CD14-positive monocyte (primary cell): Measurements from ENCODE around the gene SS18. TPM values are rescaled to one million over a fixed set of nuclear protein-coding genes. Genes with fewer than 3 reads are reported as not detected.

Source experiments
- DNase-seq, 3 donors: peaks; one replicate each; pipeline ENCODE4 v3.0.0-alpha.2; 2011 to 2022
- H2AFZ ChIP-seq: 2 replicates; pipeline ENCODE4 v1.6.0; 2012; ENCODE audit warnings: mild to moderate bottlenecking, low read depth, low read length, inconsistent platforms; ENCODE audit not compliant: insufficient read depth, poor library complexity, severe bottlenecking
- H3K27ac ChIP-seq, 2 donors: 1 replicate in 1 of 2; 2 replicates in 1 of 2; pipeline ENCODE4 v1.5.1; 2012 to 2013; ENCODE audit warnings: low read length in 2 of 2, control low read depth in 1 of 2, inconsistent platforms in 1 of 2, low read depth in 1 of 2, mild to moderate bottlenecking in 1 of 2
- H3K27me3 ChIP-seq, 2 donors: one replicate each; pipeline versions ENCODE4 v1.6.0 to v1.6.1; 2011 to 2013; ENCODE audit warnings: low read length in 2 of 2; ENCODE audit not compliant: control insufficient read depth in 2 of 2, insufficient read depth in 2 of 2
- H3K36me3 ChIP-seq, 2 donors: replicated peaks in 1 of 2; 1 replicate in 1 of 2; 2 replicates in 1 of 2; pipeline versions ENCODE4 v1.5.1 to v1.6.1; 2012 to 2013; ENCODE audit warnings: low read length in 2 of 2, control low read depth in 1 of 2, inconsistent platforms in 1 of 2, mild to moderate bottlenecking in 1 of 2; ENCODE audit not compliant: insufficient read depth in 2 of 2, control insufficient read depth in 1 of 2
- H3K4me1 ChIP-seq, 2 donors: 1 replicate in 1 of 2; 2 replicates in 1 of 2; pipeline versions ENCODE4 v1.5.1 to v1.6.1; 2012 to 2013; ENCODE audit warnings: low read length in 2 of 2, control low read depth in 1 of 2, inconsistent platforms in 1 of 2, mild to moderate bottlenecking in 1 of 2, moderate library complexity in 1 of 2; ENCODE audit not compliant: insufficient read depth in 2 of 2, control insufficient read depth in 1 of 2
- H3K4me2 ChIP-seq: replicated peaks from 2 replicates; pipeline ENCODE3; 2012; ENCODE audit warnings: low read length, moderate library complexity, mild to moderate bottlenecking; ENCODE audit not compliant: poor library complexity, severe bottlenecking; ENCODE audit errors: extremely low read depth
- H3K4me3 ChIP-seq, 3 experiments: fragments of 200-600 bp in 1 of 3; sonication (generic) in 1 of 3; replicated peaks in 1 of 3; 1 replicate in 2 of 3; 2 replicates in 1 of 3; pipeline ENCODE4 v1.5.1; 2011 to 2013; ENCODE audit warnings: low read length in 3 of 3, mild to moderate bottlenecking in 3 of 3, control low read depth in 2 of 3, low read depth in 2 of 3, inconsistent platforms in 1 of 3, moderate library complexity in 1 of 3
- H3K79me2 ChIP-seq: 2 replicates; pipeline ENCODE4 v1.6.0; 2012; ENCODE audit warnings: mild to moderate bottlenecking, control low read depth, inconsistent platforms, low read length, moderate library complexity; ENCODE audit not compliant: insufficient read depth
- H3K9ac ChIP-seq: 2 replicates; pipeline ENCODE4 v1.6.0; 2017; ENCODE audit warnings: low read length, mild to moderate bottlenecking; ENCODE audit not compliant: insufficient read depth, poor library complexity, severe bottlenecking
- H3K9me3 ChIP-seq, 2 donors: replicated peaks in 1 of 2; 1 replicate in 1 of 2; 2 replicates in 1 of 2; pipeline versions ENCODE4 v1.5.1 to v1.6.1; 2012 to 2013; ENCODE audit warnings: low read length in 2 of 2, control low read depth in 1 of 2; ENCODE audit not compliant: control insufficient read depth in 1 of 2, insufficient read depth in 1 of 2
- H4K20me1 ChIP-seq: 2 replicates; pipeline ENCODE4 v1.6.0; 2012; ENCODE audit warnings: mild to moderate bottlenecking, low read length, control low read depth, moderate library complexity; ENCODE audit not compliant: insufficient read depth
- H3K27ac Mint-ChIP-seq, 7 donors: one replicate each; pipeline ENCODE4 v1.8.0; 2020; ENCODE audit warnings: mild to moderate bottlenecking in 7 of 7, mixed read lengths in 7 of 7, moderate library complexity in 6 of 7, inconsistent platforms in 2 of 7
- H3K27me3 Mint-ChIP-seq, 3 donors: one replicate each; pipeline ENCODE4 v1.8.0; 2021 to 2022; ENCODE audit warnings: low read depth in 3 of 3, mild to moderate bottlenecking in 3 of 3, mixed read lengths in 3 of 3, moderate library complexity in 3 of 3, inconsistent platforms in 1 of 3
- H3K36me3 Mint-ChIP-seq, 2 donors: one replicate each; pipeline ENCODE4 v1.8.0; 2020; ENCODE audit warnings: mixed read lengths in 2 of 2, inconsistent platforms in 1 of 2, mild to moderate bottlenecking in 1 of 2
- H3K4me1 Mint-ChIP-seq: one replicate; pipeline ENCODE4 v1.8.0; 2020; ENCODE audit warnings: mild to moderate bottlenecking, mixed read lengths
- H3K4me3 Mint-ChIP-seq, 2 donors: one replicate each; pipeline ENCODE4 v1.8.0; 2020; ENCODE audit warnings: mild to moderate bottlenecking in 2 of 2, mixed read lengths in 2 of 2, moderate library complexity in 1 of 2
- H3K9me3 Mint-ChIP-seq, 7 donors: one replicate each; pipeline ENCODE4 v1.8.0; 2020 to 2022; ENCODE audit warnings: mixed read lengths in 7 of 7, mild to moderate bottlenecking in 6 of 7, moderate library complexity in 6 of 7, inconsistent platforms in 2 of 7
- WGBS: methylation state at CpG from one replicate; pipeline ENCODE4 v1.1.5; 2013; ENCODE audit warnings: missing lambda C conversion rate; ENCODE audit not compliant: insufficient coverage; 5-methylcytosine and 5-hydroxymethylcytosine counted together
- intact Hi-C, 2 donors: fragments of 100-400 bp; cut with micrococcal nuclease; formaldehyde crosslinking; loops; one replicate each; pipeline versions ENCODE4 v1.15.0 to v1.15.1; 2023
- polyA plus RNA-seq, 3 donors: library from polyadenylated mRNA; depleted of rRNA in 1 of 3; unstranded in 2 of 3; stranded (reverse) in 1 of 3; fragments of 300-500 nt in 2 of 3; fragments of >200 nt in 1 of 3; fragmentation: Illumina TruSeq in 2 of 3; gene quantifications; 1 replicate in 2 of 3; 2 replicates in 1 of 3; pipeline ENCODE4 v1.2.3, GENCODE V29; 2012 to 2021
- TF ChIP-seq, protein P1 (sequence below): fragments of 200-600 bp; IDR thresholded peaks from one replicate; pipeline ENCODE4 v1.8.0; 2022; ENCODE audit warnings: antibody characterized with exemption, mild to moderate bottlenecking

The SS18 gene
- polyA plus RNA-seq, 3 donors = 23.0 to 50.5 (median 36.3) TPM

DNA sequence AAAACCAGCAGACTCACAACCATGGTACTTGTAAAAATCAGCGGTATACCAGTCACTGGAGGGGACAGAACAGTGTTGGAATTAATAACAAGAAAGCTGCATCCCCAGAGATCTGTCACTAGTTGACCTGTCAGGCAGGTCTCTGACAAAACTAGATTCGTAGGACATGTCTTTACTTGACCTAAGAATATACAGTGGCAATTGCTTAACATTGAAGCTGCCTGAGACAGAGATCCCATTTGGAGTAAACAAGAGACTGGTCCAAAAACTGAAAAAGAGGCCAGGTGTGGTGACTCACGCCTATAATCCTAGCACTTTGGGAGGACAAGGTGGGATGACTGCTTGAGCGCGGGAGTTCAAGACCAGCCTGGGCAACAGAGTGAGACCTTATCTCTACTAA is 7.2 kb upstream of the SS18 start:
- intact Hi-C loops = loop anchor here (10.0 kb wide), 1 partner anchor 127 kb away; the partner anchor contains the start of gene TAF4B (in 2 of the 2)
- Histone ChIP-seq H3K27me3 (no peaks in the 10 kb centered on the region), H3K4me1 (no peaks in the 10 kb centered on the region), H3K36me3 (no peaks in the 10 kb centered on the region), H2AFZ (no peak overlapping the region), H3K9ac (no peak overlapping the region), H3K27ac (no peak overlapping the region), H3K79me2 (no peaks in the 10 kb centered on the region), H4K20me1 (no peaks in the 10 kb centered on the region), H3K9me3 (peaks cover 9% of the 10 kb centered on the region in 2 donors), H3K4me3 (no peak overlapping the region), H3K4me2 (no peak overlapping the region)
- DNase-seq = no peak
- H3K27me3 Mint-ChIP-seq = peaks cover 2 to 4% (median 4%) of the 10 kb centered on the region in 3 donors
- no peaks in the 10 kb centered on the region for H3K4me1 Mint-ChIP-seq
- TF ChIP-seq, protein P1, sequence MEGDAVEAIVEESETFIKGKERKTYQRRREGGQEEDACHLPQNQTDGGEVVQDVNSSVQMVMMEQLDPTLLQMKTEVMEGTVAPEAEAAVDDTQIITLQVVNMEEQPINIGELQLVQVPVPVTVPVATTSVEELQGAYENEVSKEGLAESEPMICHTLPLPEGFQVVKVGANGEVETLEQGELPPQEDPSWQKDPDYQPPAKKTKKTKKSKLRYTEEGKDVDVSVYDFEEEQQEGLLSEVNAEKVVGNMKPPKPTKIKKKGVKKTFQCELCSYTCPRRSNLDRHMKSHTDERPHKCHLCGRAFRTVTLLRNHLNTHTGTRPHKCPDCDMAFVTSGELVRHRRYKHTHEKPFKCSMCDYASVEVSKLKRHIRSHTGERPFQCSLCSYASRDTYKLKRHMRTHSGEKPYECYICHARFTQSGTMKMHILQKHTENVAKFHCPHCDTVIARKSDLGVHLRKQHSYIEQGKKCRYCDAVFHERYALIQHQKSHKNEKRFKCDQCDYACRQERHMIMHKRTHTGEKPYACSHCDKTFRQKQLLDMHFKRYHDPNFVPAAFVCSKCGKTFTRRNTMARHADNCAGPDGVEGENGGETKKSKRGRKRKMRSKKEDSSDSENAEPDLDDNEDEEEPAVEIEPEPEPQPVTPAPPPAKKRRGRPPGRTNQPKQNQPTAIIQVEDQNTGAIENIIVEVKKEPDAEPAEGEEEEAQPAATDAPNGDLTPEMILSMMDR = no peak
- H3K9me3 Mint-ChIP-seq = peaks cover 6 to 27% (median 17%) of the 10 kb centered on the region in 7 donors
- no peak overlapping the region for H3K4me3 Mint-ChIP-seq
- 83% methylated on average over 1 of the region's 5 CpGs for WGBS
- H3K27ac Mint-ChIP-seq = no peak overlapping the region
- peaks cover 2 to 3% of the 10 kb centered on the region in 2 donors for H3K36me3 Mint-ChIP-seq

DNA sequence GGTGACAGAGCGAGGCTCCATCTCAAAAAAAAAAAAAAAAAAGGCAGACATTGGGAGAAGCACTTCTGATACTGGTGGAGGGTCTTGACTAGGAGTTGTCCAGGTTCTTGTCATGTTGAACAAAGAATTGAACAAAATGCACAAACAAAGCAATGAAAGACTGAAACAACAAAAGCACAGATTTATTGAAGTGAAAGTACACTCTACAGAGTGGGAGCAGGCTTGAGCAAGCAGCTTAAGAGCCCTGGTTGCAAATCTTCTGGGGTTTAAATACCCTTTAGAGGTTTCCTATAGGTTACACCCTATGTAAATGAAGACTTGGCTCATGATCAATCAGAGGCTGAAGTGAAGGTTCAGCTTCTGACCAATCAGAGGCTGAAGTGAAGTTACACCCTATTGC is 6.4 kb upstream of the SS18 start:
- intact Hi-C loops = loop anchor here (10.0 kb wide), 1 partner anchor 128 kb away; the partner anchor contains the start of gene TAF4B (in 2 of the 2)
- Histone ChIP-seq H3K4me3 (no peak overlapping the region), H3K9ac (no peak overlapping the region), H3K36me3 (no peaks in the 10 kb centered on the region), H2AFZ (no peak overlapping the region), H3K27me3 (no peaks in the 10 kb centered on the region), H3K4me2 (no peak overlapping the region), H4K20me1 (no peaks in the 10 kb centered on the region), H3K27ac (no peak overlapping the region), H3K4me1 (no peaks in the 10 kb centered on the region), H3K79me2 (no peaks in the 10 kb centered on the region), H3K9me3 (peaks cover 9% of the 10 kb centered on the region in 2 donors)
- DNase-seq = no peak
- 80% methylated on average over 1 of the region's 1 CpG for WGBS
- H3K4me1 Mint-ChIP-seq = no peaks in the 10 kb centered on the region
- TF ChIP-seq, protein P1 = no peak
- no peak overlapping the region for H3K4me3 Mint-ChIP-seq
- peaks cover 6 to 23% (median 13%) of the 10 kb centered on the region in 7 donors for H3K9me3 Mint-ChIP-seq
- no peak overlapping the region for H3K27ac Mint-ChIP-seq
- peaks cover 2 to 3% of the 10 kb centered on the region in 2 donors for H3K36me3 Mint-ChIP-seq
- H3K27me3 Mint-ChIP-seq = peaks cover 2 to 3% (median 3%) of the 10 kb centered on the region in 3 donors
